ENCODE measurements around the gene PODXL2.

- TF ChIP-seq CTCF (IDR thresholded peaks at IDR 0.05) (no peak), POLR2A (IDR thresholded peaks at IDR 0.05) (no peak)
These were observed 44.3 kb upstream of the PODXL2 start for GRCh38 chr3:127584734-127585133.
